ENCODE data around the gene PRKCD.

GRCh38 chr3:53149006-53149690, 11.9 kb upstream of the PRKCD start:
- TF ChIP-seq CTCF (conservative IDR thresholded peaks at IDR 0.05; ENCODE audit: low read depth, low read length) (no peak), EZH2 (IDR thresholded peaks at IDR 0.05; ENCODE audit: borderline replicate concordance, low read depth, low read length, poor library complexity, severe bottlenecking) (no peak)

Measured in A673 (cell line).